BLaER1 treated with 17β-estradiol and CSF1 and Interleukin-3, amounts not matched to agents 10 nM and 100 nM (cell line): ENCODE measurements around the gene GRB7.

Source experiments
- H3K27ac ChIP-seq, 11 experiments: shearing (Covaris generic); formaldehyde crosslinking; 2 replicates each; pipeline ENCODE4 v1.8.1; 2022
- H3K27me3 ChIP-seq, 11 experiments: shearing (Covaris generic); formaldehyde crosslinking; 2 replicates each; pipeline ENCODE4 v1.8.1; 2022
- H3K36me3 ChIP-seq, 11 experiments: shearing (Covaris generic); formaldehyde crosslinking; 2 replicates each; pipeline ENCODE4 v1.8.1; 2022
- H3K4me1 ChIP-seq, 10 experiments: shearing (Covaris generic); formaldehyde crosslinking; 2 replicates each; pipeline ENCODE4 v1.8.1; 2022
- H3K4me2 ChIP-seq, 11 experiments: shearing (Covaris generic); formaldehyde crosslinking; 2 replicates each; pipeline ENCODE4 v1.8.1; 2022
- H3K4me3 ChIP-seq, 10 experiments: shearing (Covaris generic); formaldehyde crosslinking; 2 replicates each; pipeline ENCODE4 v1.8.1; 2022
- H3K9ac ChIP-seq, 11 experiments: shearing (Covaris generic); formaldehyde crosslinking; 2 replicates each; pipeline ENCODE4 v1.8.1; 2022
- H3K9me3 ChIP-seq, 11 experiments: shearing (Covaris generic); formaldehyde crosslinking; replicated peaks in 1 of 11; 2 replicates each; pipeline ENCODE4 v1.8.1; 2022
- H4K20me1 ChIP-seq, 11 experiments: shearing (Covaris generic); formaldehyde crosslinking; 2 replicates each; pipeline ENCODE4 v1.8.1; 2022
- Cebpa-rat ChIP-seq, 11 experiments: shearing (Covaris generic); IDR thresholded peaks; 2 replicates each; pipeline ENCODE4 v1.8.1; 2022

Gene GRB7

DNA sequence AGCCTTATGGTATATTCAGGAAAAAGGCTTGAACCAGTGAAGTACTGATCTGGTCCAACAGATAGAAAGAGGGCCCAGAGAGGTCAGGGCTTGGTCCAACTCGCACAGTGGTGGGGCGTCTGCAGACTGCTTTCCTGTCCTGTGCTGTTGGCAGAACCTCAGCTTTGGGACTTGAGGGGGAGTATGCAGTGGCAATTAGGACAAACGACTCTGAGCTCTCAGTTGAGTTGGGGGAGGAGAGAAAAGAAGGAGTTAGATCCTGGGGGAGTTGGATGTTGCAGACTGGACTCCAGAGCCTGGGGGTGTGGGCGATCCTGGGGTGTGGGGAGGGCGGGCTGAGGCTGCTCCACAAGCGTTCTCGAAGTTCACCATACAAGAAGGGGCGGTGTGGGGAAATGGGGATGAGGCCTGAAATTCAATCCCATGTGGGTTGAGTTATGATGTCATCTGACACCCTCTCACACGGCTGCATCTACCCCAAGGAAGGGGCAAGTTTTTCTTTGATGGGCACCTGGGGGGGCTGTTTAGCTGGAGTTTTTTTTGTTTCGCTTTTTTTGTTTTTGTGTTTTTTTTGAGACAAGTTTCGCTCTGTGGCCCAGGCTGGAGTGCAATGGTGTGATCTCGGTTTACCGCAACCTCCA is 14.6 kb downstream of the GRB7 start:
- Histone ChIP-seq H3K4me3 (no peak overlapping the region), H3K36me3 (no peaks in the 10 kb centered on the region), H3K4me2 (peak overlapping the region in 10 of 11 experiments; percentile 81 to 94 (median 86); a peak in 21 of 22 replicates), H4K20me1 (no peaks in the 10 kb centered on the region), H3K27ac (peak overlapping the region in 4 of 11 experiments; percentile 98 to 100 (median 98); a peak in 4 of 22 replicates), H3K4me1 (peaks cover 37 to 71% (median 62%) of the 10 kb centered on the region in 10 experiments), H3K27me3 (peaks cover 0 to 9% (median 0%) of the 10 kb centered on the region in 11 experiments; a peak in 2 of 22 replicates), H3K9me3 (no peaks in the 10 kb centered on the region), H3K9ac (peak overlapping the region in 1 of 11 experiments; percentile 96; a peak in 2 of 22 replicates)
- TF ChIP-seq Cebpa-rat (IDR thresholded peaks at IDR 0.05) = no peak

DNA sequence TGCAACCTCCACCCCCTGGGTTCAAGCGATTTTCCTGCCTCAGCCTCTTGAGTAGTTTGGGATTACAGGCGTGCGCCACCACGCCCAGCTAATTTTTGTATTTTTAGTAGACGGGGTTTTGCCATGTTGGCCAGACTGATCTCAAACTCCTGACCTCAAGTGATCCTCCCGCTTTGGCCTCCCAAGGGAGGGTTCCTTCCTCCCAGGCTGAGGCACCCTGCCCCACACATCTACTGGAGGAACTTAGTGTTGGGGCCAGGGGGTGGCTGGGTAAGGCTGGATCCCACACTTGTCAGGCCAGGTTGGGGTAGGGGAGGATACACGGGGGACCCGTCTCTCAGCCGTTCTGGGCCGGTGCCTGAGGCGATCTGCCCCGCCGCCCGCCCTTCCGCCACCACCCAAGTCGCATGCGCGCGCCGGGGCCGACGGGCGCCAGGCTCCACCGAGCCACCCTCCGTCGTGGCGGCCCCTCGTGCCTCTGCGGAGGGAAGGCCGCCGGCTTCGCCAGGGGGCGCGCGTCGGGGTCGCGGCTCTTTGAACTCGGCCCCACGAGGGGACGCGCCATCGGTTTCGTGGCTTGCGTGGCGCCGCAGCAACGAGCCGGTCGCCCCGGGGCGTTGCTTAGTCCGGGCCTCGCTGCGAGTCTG is 15.9 kb downstream of the GRB7 start:
- peak overlapping the region; percentile 82 to 96 (median 92) for H3K9ac ChIP-seq
- peaks cover 50 to 78% (median 73%) of the 10 kb centered on the region in 10 experiments for H3K4me1 ChIP-seq
- no peak for TF ChIP-seq Cebpa-rat (IDR thresholded peaks at IDR 0.05)
- H3K4me3 ChIP-seq = peak overlapping the region; percentile 38 to 68 (median 57)
- peaks cover 0 to 9% (median 0%) of the 10 kb centered on the region in 11 experiments; a peak in 2 of 22 replicates for H3K27me3 ChIP-seq
- H3K4me2 ChIP-seq = peak overlapping the region; percentile 81 to 94 (median 88)
- H3K27ac ChIP-seq = peak overlapping the region; percentile 86 to 100 (median 98)
- H3K9me3 ChIP-seq = no peaks in the 10 kb centered on the region
- no peaks in the 10 kb centered on the region for H3K36me3 ChIP-seq
- no peaks in the 10 kb centered on the region for H4K20me1 ChIP-seq

GRCh38 chr17:39754161-39754957 is 16.6 kb downstream of the GRB7 start:
- Histone ChIP-seq H3K4me3 (peak overlapping the region; percentile 45 to 69 (median 58)), H3K36me3 (no peaks in the 10 kb centered on the region), H3K4me2 (peak overlapping the region; percentile 90 to 98 (median 94)), H3K27ac (peak overlapping the region; percentile 87 to 100 (median 98)), H3K9ac (peak overlapping the region; percentile 85 to 96 (median 92)), H3K27me3 (peaks cover 0 to 9% (median 0%) of the 10 kb centered on the region in 11 experiments; a peak in 2 of 22 replicates), H3K4me1 (peaks cover 57 to 85% (median 80%) of the 10 kb centered on the region in 10 experiments), H4K20me1 (no peaks in the 10 kb centered on the region), H3K9me3 (no peaks in the 10 kb centered on the region)
- TF ChIP-seq Cebpa-rat (IDR thresholded peaks at IDR 0.05) = no peak

- H3K4me2 ChIP-seq = peak overlapping the region; percentile 86 to 98 (median 94)
- no peak for TF ChIP-seq Cebpa-rat (IDR thresholded peaks at IDR 0.05)
- H3K27ac ChIP-seq = peak overlapping the region; percentile 87 to 100 (median 98)
- peaks cover 62 to 90% (median 83%) of the 10 kb centered on the region in 10 experiments for H3K4me1 ChIP-seq
- no peaks in the 10 kb centered on the region for H4K20me1 ChIP-seq
- H3K9ac ChIP-seq = peak overlapping the region; percentile 85 to 96 (median 92)
- no peaks in the 10 kb centered on the region for H3K36me3 ChIP-seq
- H3K9me3 ChIP-seq = no peaks in the 10 kb centered on the region
- H3K4me3 ChIP-seq = peak overlapping the region; percentile 45 to 69 (median 56)
- peaks cover 0 to 9% (median 0%) of the 10 kb centered on the region in 11 experiments; a peak in 2 of 22 replicates for H3K27me3 ChIP-seq
These were observed 17.3 kb downstream of the GRB7 start for GRCh38 chr17:39754958-39755553.

DNA sequence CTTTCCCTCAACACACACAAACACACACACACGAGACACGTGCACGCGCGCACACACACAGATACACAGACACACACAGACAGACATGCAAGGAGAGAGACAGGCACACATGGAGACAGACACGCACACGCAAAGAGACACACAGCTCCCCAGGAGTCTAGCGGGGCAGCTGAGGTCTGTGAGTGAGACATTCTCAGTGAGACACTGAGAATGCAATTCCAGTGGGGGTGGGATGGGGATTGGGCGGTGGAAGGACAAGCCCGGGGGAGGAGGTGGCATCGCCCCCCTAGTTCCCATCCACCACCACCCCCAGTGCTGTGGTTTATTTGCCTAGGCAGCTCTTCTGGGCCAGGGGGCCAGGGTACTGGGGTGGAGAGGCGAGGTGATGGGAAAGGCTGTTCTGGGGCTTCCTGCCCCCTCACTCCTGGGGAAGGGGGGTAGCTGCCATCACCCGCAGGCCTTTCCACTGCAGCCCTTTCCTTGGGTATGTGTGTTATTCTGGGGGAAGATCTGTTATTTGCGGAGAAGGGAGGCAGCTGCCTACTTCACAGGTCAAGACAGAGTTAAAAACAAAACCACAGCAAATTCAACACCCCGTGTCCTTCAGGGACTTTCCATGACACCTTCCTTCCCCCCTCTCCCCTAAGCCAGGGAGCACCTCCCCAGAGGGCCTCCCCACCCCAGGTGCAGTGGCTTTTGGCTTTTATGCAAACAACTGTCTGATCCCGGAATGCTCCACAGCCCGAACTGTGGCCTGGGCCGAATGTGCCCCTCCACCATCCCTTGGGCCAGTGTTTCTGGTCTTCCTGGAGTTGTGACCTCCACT is 18.0 kb downstream of the GRB7 start:
- TF ChIP-seq Cebpa-rat (IDR thresholded peaks at IDR 0.05) = no peak
- no peaks in the 10 kb centered on the region for H4K20me1 ChIP-seq
- peaks cover 62 to 84% (median 78%) of the 10 kb centered on the region in 10 experiments for H3K4me1 ChIP-seq
- H3K9me3 ChIP-seq = no peaks in the 10 kb centered on the region
- peak overlapping the region; percentile 86 to 98 (median 94) for H3K4me2 ChIP-seq
- peak overlapping the region; percentile 85 to 96 (median 92); a peak in 21 of 22 replicates for H3K9ac ChIP-seq
- peak overlapping the region in 7 of 10 experiments; percentile 45 to 69 (median 57); a peak in 12 of 20 replicates for H3K4me3 ChIP-seq
- no peaks in the 10 kb centered on the region for H3K36me3 ChIP-seq
- peak overlapping the region; percentile 87 to 100 (median 98); a peak in 21 of 22 replicates for H3K27ac ChIP-seq
- peaks cover 0 to 9% (median 0%) of the 10 kb centered on the region in 11 experiments; a peak in 2 of 22 replicates for H3K27me3 ChIP-seq

GRCh38 chr17:39756380-39757079 is 18.8 kb downstream of the GRB7 start:
- Histone ChIP-seq H3K9me3 (no peaks in the 10 kb centered on the region), H3K36me3 (no peaks in the 10 kb centered on the region), H3K4me3 (peak overlapping the region in 3 of 10 experiments; percentile 45 to 63 (median 56); a peak in 5 of 20 replicates), H4K20me1 (no peaks in the 10 kb centered on the region), H3K4me1 (peaks cover 62 to 82% (median 77%) of the 10 kb centered on the region in 10 experiments), H3K4me2 (peak overlapping the region; percentile 86 to 98 (median 94)), H3K27me3 (peaks cover 0 to 9% (median 0%) of the 10 kb centered on the region in 11 experiments; a peak in 2 of 22 replicates), H3K9ac (peak overlapping the region in 7 of 11 experiments; percentile 85 to 96 (median 93); a peak in 13 of 22 replicates), H3K27ac (peak overlapping the region in 9 of 11 experiments; percentile 96 to 100 (median 98); a peak in 18 of 22 replicates)
- no peak for TF ChIP-seq Cebpa-rat (IDR thresholded peaks at IDR 0.05)

GRCh38 chr17:39757176-39757662 is 19.5 kb downstream of the GRB7 start:
- Histone ChIP-seq H3K27me3 (peaks cover 0 to 9% (median 0%) of the 10 kb centered on the region in 11 experiments; a peak in 2 of 22 replicates), H3K27ac (peak overlapping the region in 4 of 11 experiments; percentile 98 to 100 (median 98); a peak in 6 of 22 replicates), H3K4me2 (peak overlapping the region; percentile 86 to 98 (median 94)), H4K20me1 (no peaks in the 10 kb centered on the region), H3K9ac (0 out of 22 replicates have a peak overlapping the region, but pooled peaks of 1 of the 11 experiments have one; percentile 96), H3K4me3 (no peak overlapping the region), H3K4me1 (peaks cover 65 to 82% (median 76%) of the 10 kb centered on the region in 10 experiments), H3K36me3 (no peaks in the 10 kb centered on the region), H3K9me3 (no peaks in the 10 kb centered on the region)
- no peak for TF ChIP-seq Cebpa-rat (IDR thresholded peaks at IDR 0.05)
